Measurements from ENCODE around the gene ZNF311.

GRCh38 chr6:28945349-28945748, 59.8 kb downstream of the ZNF311 start:
- TF ChIP-seq CTCF (IDR thresholded peaks at IDR 0.05; ENCODE audit: low read depth, low read length) = no peak
- TF ChIP-seq MAX (IDR thresholded peaks at IDR 0.05; ENCODE audit: low read depth, low read length) = no peak
- TF ChIP-seq POLR2A (IDR thresholded peaks at IDR 0.05; ENCODE audit: extremely low read depth, insufficient read length) = no peak
